GM19025 (cell line): ENCODE data around the gene SESN3.

Source experiments
- ATAC-seq: cut with Tn5 transposase; IDR thresholded peaks from one replicate; pipeline ENCODE4 v1.9.1; 2021; ENCODE audit warnings: mild to moderate bottlenecking, low read depth, moderate library complexity; ENCODE audit not compliant: unreplicated experiment

Gene SESN3

GRCh38 chr11:95132956-95133355 is 98.0 kb downstream of the SESN3 start:
- no peak for ATAC-seq

DNA sequence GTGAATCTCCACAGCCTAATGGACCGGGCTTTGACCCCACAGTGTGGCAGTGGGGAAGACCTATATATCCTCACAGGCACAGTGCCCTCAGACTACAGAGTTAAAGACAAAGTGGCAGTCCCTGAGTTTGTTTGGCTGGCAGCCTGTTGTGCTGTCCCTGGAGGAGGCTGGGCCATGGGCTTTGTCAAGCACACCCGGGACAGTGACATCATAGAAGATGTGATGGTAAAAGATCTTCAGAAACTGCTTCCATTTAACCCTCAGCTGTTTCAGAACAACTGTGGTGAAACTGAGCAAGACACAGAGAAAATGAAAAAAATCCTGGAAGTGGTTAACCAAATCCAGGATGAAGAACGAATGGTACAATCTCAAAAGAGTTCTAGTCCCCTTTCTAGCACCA is 102.4 kb downstream of the SESN3 start:
- ATAC-seq, result no peak

GRCh38 chr11:95123556-95123955 is 107.4 kb downstream of the SESN3 start:
- no peak for ATAC-seq

DNA sequence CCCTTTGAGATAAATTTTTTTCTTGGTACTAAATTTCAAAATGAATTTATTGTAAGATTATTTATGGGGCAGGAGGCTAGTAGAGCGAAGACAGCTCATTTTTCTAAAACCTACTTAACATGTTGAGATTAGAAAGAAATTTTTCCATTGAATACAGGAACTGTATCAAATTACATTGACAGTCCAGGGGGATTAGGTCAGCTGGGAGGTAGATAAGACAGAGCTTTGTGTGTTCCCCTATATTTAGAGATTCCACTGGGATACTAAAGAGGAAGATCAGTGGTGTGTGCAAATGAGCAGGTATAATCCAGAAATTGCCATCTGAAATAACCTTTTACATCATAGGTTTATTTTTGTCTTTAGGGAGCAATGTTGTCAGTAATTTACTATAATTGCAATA is 109.3 kb downstream of the SESN3 start:
- ATAC-seq, result no peak

DNA sequence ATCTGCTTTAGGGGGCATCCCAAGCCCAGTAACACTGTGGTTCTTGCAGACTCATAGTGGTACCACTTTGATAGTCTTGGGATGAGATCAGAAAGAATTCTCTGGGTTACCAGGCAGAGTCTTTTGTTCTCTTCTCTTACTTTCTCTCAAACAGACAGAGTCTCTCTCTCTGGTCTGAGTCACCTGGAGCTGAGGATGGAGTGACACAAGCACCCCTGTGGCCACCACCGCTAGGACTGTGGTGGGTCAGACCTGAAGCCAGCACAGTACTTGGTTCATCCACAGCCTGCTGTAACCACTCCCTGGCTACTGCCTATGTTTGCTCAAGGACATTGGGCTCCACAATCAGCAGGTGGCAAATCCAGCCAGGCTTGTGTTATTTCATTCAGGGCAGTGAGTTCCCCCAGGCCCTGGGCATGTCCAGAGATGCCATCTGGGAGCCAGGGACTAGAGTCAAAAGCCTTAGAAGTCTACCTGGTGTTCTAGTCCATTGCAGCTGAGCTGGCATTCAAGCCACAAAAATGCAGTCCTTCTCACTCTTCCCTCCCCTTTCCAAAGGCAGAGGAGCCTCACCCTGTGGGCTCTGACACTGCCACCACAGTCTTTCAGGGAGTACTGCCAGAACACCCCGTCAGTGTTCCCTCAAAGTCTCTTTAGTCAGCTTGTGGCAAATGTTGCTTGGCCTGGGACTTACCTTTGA is 111.5 kb downstream of the SESN3 start:
- ATAC-seq, result no peak

- no peak for ATAC-seq
Measured at GRCh38 chr11:95115597-95115996, 115.4 kb downstream of the SESN3 start.
